GM12891 (cell line): ENCODE measurements around the gene WDR1.

Source experiments
- POLR2A ChIP-seq: IDR thresholded peaks from 2 replicates; pipeline ENCODE4 v1.6.1; 2011; ENCODE audit warnings: low read depth, low read length, control low read depth
- POLR2AphosphoS5 ChIP-seq: IDR thresholded peaks from 2 replicates; pipeline ENCODE4 v1.6.1; 2011; ENCODE audit warnings: low read depth, low read length, control low read depth

DNA sequence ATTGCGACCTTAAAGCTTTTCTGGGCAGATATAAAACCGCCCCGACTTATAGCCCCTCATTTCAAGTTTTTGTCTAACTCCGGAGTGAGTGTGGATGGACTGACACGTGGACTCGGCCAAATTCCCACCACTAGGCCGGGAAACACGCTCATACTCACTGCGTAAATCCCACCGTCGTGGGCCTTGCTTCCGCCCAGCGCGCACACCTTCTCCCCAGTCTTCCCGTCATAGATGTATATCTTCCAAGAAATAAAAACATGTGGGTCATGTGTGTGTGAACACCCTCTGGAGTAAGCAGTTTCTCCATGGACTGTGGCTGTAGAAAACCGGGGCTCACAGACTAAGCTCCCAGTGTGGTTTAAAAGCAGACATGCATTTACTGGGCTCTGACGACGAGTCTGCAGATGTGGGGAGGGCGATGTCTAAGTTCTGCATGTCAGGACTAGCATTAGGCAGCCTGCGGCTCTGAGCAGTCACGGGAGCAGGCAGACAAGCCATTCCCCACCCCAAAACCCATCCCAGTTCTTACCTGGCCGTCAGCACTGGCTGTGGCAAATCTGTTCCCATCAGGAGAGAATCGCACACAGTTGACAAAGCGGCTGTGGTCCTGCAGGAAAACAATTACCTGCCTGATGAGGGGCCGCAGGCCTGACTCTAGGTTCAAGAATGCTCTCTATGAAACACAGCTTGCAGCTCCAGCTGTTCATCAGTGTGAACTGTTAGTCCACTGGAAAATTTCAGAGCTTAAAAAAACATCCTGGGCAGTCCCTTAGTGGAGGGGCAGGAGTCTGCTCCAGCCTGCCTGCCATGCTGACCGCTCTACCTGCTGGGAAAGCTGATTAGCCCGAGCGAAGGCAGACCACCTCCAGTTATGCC lies 28.2 kb downstream of the WDR1 start:
- peak; percentile 44; the same call in 1 of the 2 replicates for TF ChIP-seq POLR2AphosphoS5
- no peak for TF ChIP-seq POLR2A
